Right lobe of liver (tissue), 6 donors: ENCODE data around the gene TRIML1. TPM values are rescaled to one million over a fixed set of nuclear protein-coding genes. Genes with fewer than 3 reads are reported as not detected.

Source experiments
- ATAC-seq, 4 donors: fragments of 200-7000 bp; cut with Tn5 transposase; one replicate each; pipeline ENCODE4 v1.9.1; 2020; ENCODE audit warnings: mild to moderate bottlenecking in 4 of 4, moderate library complexity in 4 of 4
- DNase-seq, 3 donors: peaks; one replicate each; pipeline ENCODE4 v3.0.0-alpha.2; 2020
- H3K27ac ChIP-seq, 3 donors: fragments of 200-600 bp; one replicate each; pipeline ENCODE4 v1.8.0; 2022
- H3K27me3 ChIP-seq, 2 donors: fragments of 200-600 bp; one replicate each; pipeline ENCODE4 v1.8.0; 2022
- H3K36me3 ChIP-seq, 4 donors: fragments of 200-600 bp; sonication (generic) in 1 of 4; one replicate each; pipeline versions ENCODE4 v1.5.1 to v1.8.0; 2017 to 2022; ENCODE audit warnings: control low read depth in 1 of 4
- H3K4me1 ChIP-seq, 4 donors: fragments of 200-600 bp; sonication (generic) in 1 of 4; one replicate each; pipeline versions ENCODE4 v1.5.1 to v1.8.0; 2017 to 2022; ENCODE audit warnings: control low read depth in 1 of 4
- H3K4me3 ChIP-seq, 3 donors: fragments of 200-600 bp; one replicate each; pipeline ENCODE4 v1.8.0; 2022
- H3K9me3 ChIP-seq, 4 donors: fragments of 200-600 bp; sonication (generic) in 1 of 4; one replicate each; pipeline versions ENCODE4 v1.5.1 to v1.8.0; 2017 to 2022; ENCODE audit warnings: control low read depth in 1 of 4
- CTCF ChIP-seq, 4 donors: fragments of 200-600 bp in 3 of 4; fragments of 450-650 bp in 1 of 4; IDR thresholded peaks; one replicate each; pipeline versions ENCODE4 v1.5.1 to v1.8.0; 2016 to 2022; ENCODE audit warnings: antibody characterized with exemption in 4 of 4, mild to moderate bottlenecking in 2 of 4
- POLR2A ChIP-seq: fragments of 450-650 bp; IDR thresholded peaks from one replicate; pipeline ENCODE4 v1.6.1; 2017; ENCODE audit warnings: antibody characterized with exemption, mild to moderate bottlenecking
- WGBS: methylation state at CpG from one replicate; pipeline ENCODE4 v1.1.6; 2018; ENCODE audit warnings: low coverage, low lambda C conversion rate; ENCODE audit not compliant: insufficient coverage; ENCODE audit errors: missing lambda C conversion rate; 5-methylcytosine and 5-hydroxymethylcytosine counted together
- intact Hi-C, 2 donors: fragments of 100-400 bp; cut with DNase I; formaldehyde crosslinking; loops; one replicate each; pipeline versions ENCODE4 v1.11.2 to v1.14.1; 2022
- total RNA-seq, 6 experiments: library from RNA; depleted of rRNA in 2 of 6; stranded (reverse); fragments of >200 nt in 2 of 6; fragmentation: NEBNext Ultra II Directional in 3 of 6; extraction: Animal tissue kit (Norgen Biotek cat#: 25700) in 3 of 6; gene quantifications; one replicate each; pipeline versions ENCODE4 v1.1.0 to v1.2.4, GENCODE V29; 2016 to 2023
- donor health status: DM: no; HTN: yes; CAD: no.
- donor health status: DM: no; HTN: no; CAD: no.
- donor health status: DM: no; HTN: no; CAD: no.
- donor health status: DM: no; HTN: yes; CAD: no.
- donor health status: DM: no; HTN: yes; CAD: no.

Gene TRIML1
- total RNA-seq, 6 experiments from 2014 or later = not detected

- no peaks in the 10 kb centered on the region for H3K9me3 ChIP-seq
- no peaks in the 10 kb centered on the region for H3K27me3 ChIP-seq
- H3K36me3 ChIP-seq = no peaks in the 10 kb centered on the region
- H3K4me3 ChIP-seq = no peak overlapping the region
- TF ChIP-seq CTCF (IDR thresholded peaks at IDR 0.05) (no peak), POLR2A (no peak)
- no peak for DNase-seq
- H3K27ac ChIP-seq = no peak overlapping the region
- intact Hi-C loops = no loop called here
- no peaks in the 10 kb centered on the region for H3K4me1 ChIP-seq
- peak in 1 of 4 donors; percentile 37 for ATAC-seq
- WGBS = 62% methylated on average over 10 of the region's 10 CpGs
Observed at GRCh38 chr4:188145601-188146000, 6.4 kb downstream of the TRIML1 start.

GRCh38 chr4:188146618-188147017 lies 7.4 kb downstream of the TRIML1 start:
- DNase-seq = no peak
- H3K27me3 ChIP-seq = no peaks in the 10 kb centered on the region
- H3K36me3 ChIP-seq = no peaks in the 10 kb centered on the region
- WGBS = 81% methylated on average over 11 of the region's 11 CpGs
- H3K27ac ChIP-seq = no peak overlapping the region
- no peaks in the 10 kb centered on the region for H3K9me3 ChIP-seq
- TF ChIP-seq POLR2A (no peak), CTCF (IDR thresholded peaks at IDR 0.05) (no peak)
- no peak overlapping the region for H3K4me3 ChIP-seq
- intact Hi-C loops = no loop called here
- no peak for ATAC-seq
- H3K4me1 ChIP-seq = no peaks in the 10 kb centered on the region

- TF ChIP-seq CTCF (IDR thresholded peaks at IDR 0.05) (no peak), POLR2A (no peak)
- Histone ChIP-seq H3K4me1 (no peaks in the 10 kb centered on the region), H3K4me3 (no peak overlapping the region), H3K9me3 (no peaks in the 10 kb centered on the region), H3K36me3 (no peaks in the 10 kb centered on the region), H3K27me3 (no peaks in the 10 kb centered on the region), H3K27ac (no peak overlapping the region)
- intact Hi-C loops = no loop called here
- WGBS = 55% methylated on average over 3 of the region's 11 CpGs
- DNase-seq (no peak), ATAC-seq (no peak)
Observed at GRCh38 chr4:188147176-188147575, 7.9 kb downstream of the TRIML1 start.

GRCh38 chr4:188147776-188148175 lies 8.5 kb downstream of the TRIML1 start:
- no peak for DNase-seq
- Histone ChIP-seq H3K9me3 (no peaks in the 10 kb centered on the region), H3K27me3 (no peaks in the 10 kb centered on the region), H3K4me3 (no peak overlapping the region), H3K27ac (no peak overlapping the region), H3K4me1 (no peaks in the 10 kb centered on the region), H3K36me3 (no peaks in the 10 kb centered on the region)
- ATAC-seq = no peak
- intact Hi-C loops = no loop called here
- TF ChIP-seq CTCF (IDR thresholded peaks at IDR 0.05) (no peak), POLR2A (no peak)
- WGBS = 74% methylated on average over 6 of the region's 6 CpGs
